ENCODE measurements around the gene GPR160. TPM values are rescaled to one million over a fixed set of nuclear protein-coding genes. Genes with fewer than 3 reads are reported as not detected.
A peak's percentile ranks its signal among the peaks of the same experiment; 100 is the strongest.

GPR160 gene
- total and polyA plus RNA-seq, 9 of the 15 experiments (the other 6 are each of a cell fraction or from before 2014, with no cell fraction given) = 1.3 to 10.5 (median 8.3) TPM

- TF ChIP-seq MITF (IDR thresholded peaks at IDR 0.05) (no peak), ZNF3 (CRISPR knock-in tag; IDR thresholded peaks at IDR 0.05) (no peak)
Measured at GRCh38 chr3:169992156-169992555, 45.6 kb upstream of the GPR160 start (continued).

- in situ Hi-C loops (cut with MboI) = no loop called here
- FAIRE-seq (no peak), ATAC-seq (no peak), DNase-seq (ENCODE audit: extremely low read depth in 1 of 4, low spot score in 3 of 4) (no peak)
- no peak overlapping the region for H3K4me2 ChIP-seq (ENCODE audit: insufficient read depth, low read length)
- no peaks in the 10 kb centered on the region for H4K20me1 ChIP-seq (replicated peaks; ENCODE audit: control insufficient read depth, insufficient read depth, low read length)
- H3K36me3 ChIP-seq (ENCODE audit: control insufficient read depth, insufficient read depth, low read length) = peaks cover 77% of the 10 kb centered on the region
- TF ChIP-seq ZEB2 (IDR thresholded peaks at IDR 0.05) = no peak
- TF ChIP-seq SPI1 (IDR thresholded peaks at IDR 0.05; ENCODE audit: borderline replicate concordance, low read depth, low read length) = peak; percentile 81
- TF ChIP-seq PHF20 (IDR thresholded peaks at IDR 0.05; ENCODE audit: partially characterized antibody) = no peak
- TF ChIP-seq ZNF253 (CRISPR knock-in tag; conservative IDR thresholded peaks at IDR 0.05) = no peak
- no peak for TF ChIP-seq THRAP3 (IDR thresholded peaks at IDR 0.05; ENCODE audit: borderline replicate concordance)
- no peak for TF ChIP-seq KDM1A (IDR thresholded peaks at IDR 0.05)
- WGBS (ENCODE audit: insufficient coverage, low coverage, missing lambda C conversion rate) = 91% methylated on average over 5 of the region's 5 CpGs
- H3K9ac ChIP-seq (ENCODE audit: insufficient read depth in 1 of 2, low read depth in 2 of 2, low read length in 2 of 2) = no peak overlapping the region
- H3K4me1 ChIP-seq (replicated peaks in 1 of 2; ENCODE audit: control insufficient read depth in 2 of 2, insufficient read depth in 2 of 2, low read length in 2 of 2) = no peaks in the 10 kb centered on the region
- ChIA-PET POLR2A (no interaction called here), CTCF (ENCODE audit: low intra/inter-chr PET ratio) (no interaction called here)
- H3K9me3 ChIP-seq (replicated peaks; ENCODE audit: control insufficient read depth, insufficient read depth, low read depth, low read length) = no peaks in the 10 kb centered on the region
- no peak overlapping the region for H2AFZ ChIP-seq (ENCODE audit: low read depth, low read length)
- H3K27me3 ChIP-seq (ENCODE audit: control insufficient read depth in 2 of 2, insufficient read depth in 2 of 2, low read length in 2 of 2) = no peaks in the 10 kb centered on the region
- no peaks in the 10 kb centered on the region for H3K9me1 ChIP-seq (ENCODE audit: control insufficient read depth, insufficient read depth, low read length)
- no peak overlapping the region for H3K27ac ChIP-seq (ENCODE audit: extremely low read depth, low read depth, low read length)
- H3K79me2 ChIP-seq (ENCODE audit: control insufficient read depth, insufficient read depth, low read length) = no peaks in the 10 kb centered on the region
- no peak overlapping the region for H3K4me3 ChIP-seq
- TSS peak; percentile 53 for BruUV-seq (replicated peaks)
- intact Hi-C loops (cut with micrococcal nuclease) = no loop called here
Measured at GRCh38 chr3:169992781-169993180, 45.0 kb upstream of the GPR160 start.

All from K562 (cell line).